COLO668 (cell line): Measurements from ENCODE around the gene PRKAR1B.
"Not testable (repeated sequence)": the region's sequence is repeated elsewhere in the genome, so short reads cannot be mapped to it uniquely, and the experiment has no call there.

Source experiments
- DNase-seq: peaks from one replicate; lab custom pipeline; 2025; ENCODE audit not compliant: unreplicated experiment; lab: John Stamatoyannopoulos, UW

The PRKAR1B gene

DNA sequence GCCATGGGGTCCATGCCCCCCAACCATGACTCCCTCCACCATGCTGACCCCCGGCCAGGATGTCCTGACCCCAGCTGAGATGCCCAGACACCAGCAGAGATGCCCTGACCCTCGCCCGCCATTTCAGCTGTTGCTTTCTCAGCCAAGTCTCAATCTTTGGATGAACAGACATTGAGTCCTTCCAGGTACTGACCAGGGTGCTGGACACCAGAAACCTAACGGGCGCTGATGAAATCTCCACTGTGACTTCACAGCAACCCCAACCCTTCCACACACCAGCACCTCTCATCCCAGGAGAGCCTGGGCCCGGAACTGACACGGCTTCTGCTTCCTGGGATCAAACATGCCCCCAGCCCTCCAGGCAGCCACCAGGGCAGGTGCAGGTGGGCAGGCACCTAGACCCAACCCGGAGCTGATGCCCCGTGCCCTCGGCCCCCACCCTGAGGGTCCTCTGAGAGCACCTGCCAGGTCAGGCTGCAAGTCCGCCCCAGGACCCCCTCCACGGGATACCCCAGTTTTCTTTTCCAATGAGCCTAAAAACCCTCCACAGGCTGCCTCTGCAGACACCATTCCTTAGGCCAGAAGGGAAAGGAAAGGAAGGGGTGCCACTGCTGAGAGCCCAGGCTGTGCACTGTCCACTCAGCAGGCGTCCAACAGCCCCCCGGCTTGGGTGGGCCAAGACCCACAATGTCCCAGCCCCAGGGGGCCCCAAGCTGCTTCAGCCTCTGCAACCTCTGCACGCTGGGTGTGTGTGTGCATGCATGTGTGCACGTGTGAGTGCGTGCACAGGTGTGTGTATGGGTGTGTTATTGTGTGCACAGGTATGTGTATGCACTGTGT lies 164.1 kb downstream of the PRKAR1B start:
- no peak for DNase-seq

DNA sequence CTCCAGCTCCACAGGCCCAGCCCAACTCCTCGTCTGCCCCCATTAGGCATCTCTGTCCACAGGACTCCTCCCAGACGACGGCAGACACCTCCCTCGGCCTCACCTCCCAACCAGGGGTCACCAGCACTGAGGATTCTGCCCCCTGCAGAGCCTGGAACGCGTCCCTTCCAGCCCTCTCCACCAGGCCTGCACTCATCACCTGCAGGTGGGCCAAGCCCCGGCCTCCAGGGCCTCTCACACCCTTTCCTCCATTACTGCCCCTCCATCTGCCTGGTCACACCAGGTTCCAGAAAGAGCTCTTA lies 164.8 kb downstream of the PRKAR1B start:
- no peak for DNase-seq

DNA sequence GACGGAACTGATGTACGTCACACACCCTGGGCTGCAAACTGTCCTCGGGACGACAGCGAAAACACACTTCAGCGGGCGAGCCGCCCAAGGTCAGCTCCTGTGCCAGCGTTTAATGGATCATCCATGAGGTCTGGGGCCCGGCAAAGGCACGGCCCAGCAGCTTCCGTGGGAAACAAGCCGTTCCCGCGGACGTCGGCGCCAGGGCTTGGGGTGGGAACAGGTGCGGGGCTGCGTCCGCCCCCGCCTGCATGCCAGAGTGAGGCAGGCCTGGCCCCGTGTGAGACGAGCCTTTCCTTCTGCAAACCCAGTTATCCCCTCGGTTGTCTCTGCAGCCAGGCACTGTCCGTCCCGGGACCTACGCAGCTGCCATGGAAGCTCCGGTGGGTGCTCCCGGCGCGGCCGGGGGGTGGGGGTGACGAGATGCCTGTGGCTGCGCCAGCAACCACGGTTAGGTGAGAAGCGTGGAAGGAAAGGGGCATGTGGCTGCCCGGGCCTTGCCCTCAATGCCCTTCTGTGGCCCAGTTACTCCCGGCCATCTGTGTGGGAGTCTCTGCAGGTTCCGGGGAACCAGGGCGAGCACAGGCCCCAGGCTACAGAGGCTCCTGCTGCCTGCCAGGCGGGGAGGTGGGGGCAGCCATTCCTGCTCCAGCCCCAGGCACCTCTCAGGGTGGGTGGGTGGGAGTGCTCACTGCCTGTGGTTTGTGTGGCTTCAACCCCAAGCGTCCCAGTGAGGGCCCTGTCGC lies 165.3 kb downstream of the PRKAR1B start:
- no peak for DNase-seq

DNA sequence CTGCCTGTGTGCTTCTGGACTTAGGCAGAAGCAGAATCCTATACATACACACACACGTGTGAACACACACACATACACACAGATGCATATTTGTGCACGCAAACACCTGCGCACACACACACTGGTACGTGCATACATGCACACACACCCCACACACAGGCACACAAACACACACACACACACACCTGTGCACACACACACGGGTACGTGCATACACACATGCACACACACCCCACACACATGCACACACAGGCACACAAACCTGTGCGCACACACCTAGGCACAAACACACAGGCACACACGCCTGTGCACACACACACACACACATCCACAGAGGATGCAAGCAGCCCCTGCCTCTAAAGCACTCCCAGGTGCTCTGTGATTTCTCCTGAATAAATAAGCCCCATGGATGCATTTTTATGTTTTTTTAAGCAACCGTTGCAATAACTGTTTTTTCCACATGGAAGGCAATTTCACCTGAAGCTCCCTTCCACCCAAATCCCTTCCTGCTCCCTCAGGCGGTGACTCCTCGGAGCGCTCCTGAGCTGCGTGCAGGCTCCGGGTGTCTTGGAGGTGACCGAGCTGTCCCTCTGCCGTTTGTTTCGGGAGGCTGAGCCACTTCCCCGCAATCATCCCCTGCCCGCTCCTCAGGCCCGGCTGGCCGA lies 166.0 kb downstream of the PRKAR1B start:
- DNase-seq = no peak

DNA sequence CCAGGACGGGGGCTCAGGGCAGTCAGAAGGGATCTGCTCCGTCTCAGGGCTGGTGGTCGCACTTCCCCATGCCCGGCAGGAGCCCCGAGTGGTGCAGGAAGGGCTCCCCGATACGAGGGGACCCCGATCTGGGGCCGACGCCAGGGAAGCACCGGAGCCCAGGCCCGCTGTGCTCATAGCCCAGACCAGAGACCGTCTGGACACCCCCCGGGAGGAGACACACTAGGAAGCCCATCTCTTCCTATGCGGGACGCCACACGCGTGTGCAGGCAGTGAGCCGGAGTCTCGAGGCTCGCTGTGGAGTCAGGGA lies 167.7 kb downstream of the PRKAR1B start:
- no peak for DNase-seq

DNA sequence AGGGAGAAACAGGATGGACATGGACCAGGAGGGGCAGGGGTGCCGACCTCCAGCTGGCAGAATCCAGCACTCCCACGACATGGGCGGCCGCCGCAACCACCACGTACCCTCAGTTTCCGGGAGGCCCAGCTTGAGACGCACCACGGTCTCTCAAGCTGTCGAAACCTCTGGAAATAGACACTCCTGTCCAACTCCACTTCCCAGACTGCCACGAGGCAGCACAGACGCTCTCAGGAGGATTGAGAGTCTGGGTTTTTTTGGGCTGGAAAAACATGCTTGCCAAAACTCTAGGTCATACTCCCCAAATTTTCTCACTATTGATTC lies 169.6 kb downstream of the PRKAR1B start:
- no peak for DNase-seq

DNA sequence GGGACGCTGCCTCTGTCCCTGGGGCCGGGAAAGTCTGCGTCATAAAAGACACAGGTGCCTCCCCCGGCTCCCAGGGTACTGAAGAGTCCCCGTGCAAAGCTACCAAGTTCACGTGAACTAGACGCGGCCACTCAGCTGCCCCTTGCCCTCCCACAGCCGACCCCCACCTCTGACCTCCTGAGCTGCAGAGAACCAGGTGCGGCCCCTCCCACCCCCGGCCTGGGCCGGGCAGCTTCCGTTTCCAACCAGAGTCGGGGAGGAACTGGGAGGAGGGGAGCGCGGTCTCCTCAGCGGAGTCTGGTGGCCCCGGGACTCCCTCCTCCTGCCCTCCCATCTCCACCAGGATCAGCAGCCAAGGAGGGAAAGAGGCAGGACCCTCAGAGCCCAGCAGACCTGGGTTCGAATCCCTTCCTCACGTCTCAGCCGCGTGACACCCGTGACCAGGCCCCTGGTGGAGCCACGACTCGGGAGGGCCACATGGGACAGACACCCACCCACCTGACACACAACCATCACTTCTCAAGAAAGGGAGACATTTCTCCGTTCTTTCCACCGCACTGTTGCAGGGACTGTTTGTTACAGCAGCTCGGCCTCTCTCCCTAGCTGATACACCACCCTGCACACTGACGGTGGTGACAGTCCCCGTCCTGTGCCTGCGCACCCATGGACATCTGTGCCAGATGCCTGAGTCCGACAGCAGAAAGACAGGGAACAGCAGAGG lies 170.1 kb downstream of the PRKAR1B start:
- no peak for DNase-seq

DNA sequence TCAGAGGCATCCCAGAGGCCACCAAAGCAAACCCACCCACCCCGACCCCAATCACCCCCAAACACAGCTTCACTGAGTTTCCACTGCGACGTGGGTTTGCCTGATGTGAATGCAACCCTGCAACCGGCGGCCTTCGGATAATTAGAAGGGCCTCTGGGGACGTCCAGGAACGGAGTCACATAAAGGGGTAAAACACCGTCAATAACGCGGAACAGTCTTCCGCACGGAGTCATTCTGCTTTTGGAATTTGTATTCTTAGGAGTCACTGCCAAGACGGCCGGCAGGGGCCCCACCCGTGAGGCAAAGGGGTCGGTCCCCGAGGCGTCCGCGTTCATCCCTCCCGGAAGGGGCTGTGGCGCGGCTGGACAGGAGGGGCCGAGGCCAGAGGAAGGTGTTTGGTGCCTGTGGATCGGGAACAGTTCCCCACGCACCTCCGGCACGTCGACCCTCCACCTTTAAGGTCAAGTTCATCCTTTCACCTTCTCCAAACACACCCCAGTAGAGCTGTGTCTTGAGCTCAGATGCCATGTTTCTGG lies 170.7 kb downstream of the PRKAR1B start:
- no peak for DNase-seq

DNA sequence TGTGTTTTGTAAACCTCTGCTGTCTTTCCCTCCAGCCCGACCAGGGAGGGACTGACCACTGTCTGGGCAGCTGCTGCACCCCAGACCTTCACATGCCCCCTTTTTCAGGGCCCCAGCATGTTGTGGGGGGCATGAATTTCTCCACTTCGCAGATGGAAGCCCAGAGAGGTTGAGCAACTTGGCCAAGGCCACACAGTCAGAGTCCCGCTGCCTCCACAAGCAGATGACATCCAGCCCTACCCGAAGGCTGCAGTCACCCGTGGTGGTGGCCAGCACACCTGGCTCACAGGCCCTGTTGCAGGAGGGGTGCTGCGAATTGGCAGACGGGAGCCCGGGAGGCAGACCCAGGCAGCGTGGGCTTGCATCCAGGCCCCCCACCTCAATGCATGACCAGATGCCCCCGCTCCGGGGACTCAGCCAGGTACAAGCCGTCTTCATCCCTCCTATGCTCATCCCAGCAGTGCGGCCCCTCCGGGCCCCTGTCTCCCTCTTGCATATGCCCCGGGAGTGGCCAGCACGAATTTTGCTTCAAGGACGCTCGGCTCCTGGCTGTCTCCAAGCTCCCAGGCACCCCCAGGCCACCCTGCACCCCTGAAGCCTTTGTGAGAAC lies 171.4 kb downstream of the PRKAR1B start:
- no peak for DNase-seq

DNA sequence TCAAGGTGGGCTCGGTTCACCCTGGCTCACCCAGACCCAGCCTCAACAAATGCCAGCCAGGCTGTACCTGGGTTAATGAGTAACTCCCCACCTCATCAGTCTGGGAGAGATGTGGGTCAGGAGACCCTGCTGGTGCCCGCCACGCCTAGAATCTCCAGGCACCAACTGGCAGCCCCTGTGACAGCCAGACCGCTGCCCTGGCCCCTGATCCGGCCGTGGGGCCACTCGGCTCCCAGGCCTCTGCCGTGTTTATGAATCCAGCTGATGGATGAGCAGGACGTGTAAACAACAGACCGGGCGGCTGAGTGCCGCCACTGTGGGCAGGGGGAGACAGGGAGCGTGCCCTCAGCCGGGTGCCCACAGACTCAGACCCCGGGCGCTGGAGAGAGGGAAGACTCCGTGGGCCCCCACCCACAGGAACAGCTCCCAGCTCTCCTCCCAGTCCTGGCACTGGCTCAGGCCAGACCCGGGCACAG lies 173.4 kb downstream of the PRKAR1B start:
- no peak for DNase-seq

DNA sequence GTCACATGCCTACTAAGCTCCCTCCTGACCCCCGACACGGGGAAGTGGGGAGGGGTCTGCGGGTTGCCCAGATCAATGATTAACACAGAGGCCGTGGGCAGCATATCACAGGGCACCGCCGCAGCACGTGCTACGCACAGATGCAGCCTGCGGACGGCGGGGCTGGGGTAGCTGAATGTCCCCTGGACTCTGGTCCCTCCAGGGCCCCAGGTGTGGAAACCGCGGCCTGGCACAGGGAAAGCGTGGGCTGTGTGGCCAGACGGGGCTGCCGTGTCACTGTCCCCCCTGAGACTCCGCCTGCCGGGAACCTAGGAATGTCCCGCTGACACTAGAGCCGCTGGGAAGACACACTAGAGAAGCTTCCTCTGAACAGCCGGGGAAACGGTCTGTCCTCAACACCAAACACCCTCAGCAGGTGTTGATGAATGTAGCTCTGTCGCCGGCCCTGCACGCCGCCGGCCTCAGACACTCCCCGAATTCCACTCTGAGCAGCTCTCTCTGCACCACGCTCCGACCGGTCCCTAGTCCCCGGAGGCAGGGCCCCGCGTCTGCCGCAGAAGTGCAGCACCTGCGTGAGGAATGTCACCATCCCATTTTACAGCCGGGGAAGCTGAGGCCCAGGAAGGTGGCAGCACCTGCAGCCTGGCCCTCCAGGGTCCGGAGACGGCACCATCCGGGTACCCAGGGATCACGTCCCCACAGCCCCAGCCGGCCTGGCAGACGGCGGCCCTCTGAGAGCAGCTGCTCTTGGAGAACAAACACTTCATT lies 174.0 kb downstream of the PRKAR1B start:
- peak; percentile 87 for DNase-seq

DNA sequence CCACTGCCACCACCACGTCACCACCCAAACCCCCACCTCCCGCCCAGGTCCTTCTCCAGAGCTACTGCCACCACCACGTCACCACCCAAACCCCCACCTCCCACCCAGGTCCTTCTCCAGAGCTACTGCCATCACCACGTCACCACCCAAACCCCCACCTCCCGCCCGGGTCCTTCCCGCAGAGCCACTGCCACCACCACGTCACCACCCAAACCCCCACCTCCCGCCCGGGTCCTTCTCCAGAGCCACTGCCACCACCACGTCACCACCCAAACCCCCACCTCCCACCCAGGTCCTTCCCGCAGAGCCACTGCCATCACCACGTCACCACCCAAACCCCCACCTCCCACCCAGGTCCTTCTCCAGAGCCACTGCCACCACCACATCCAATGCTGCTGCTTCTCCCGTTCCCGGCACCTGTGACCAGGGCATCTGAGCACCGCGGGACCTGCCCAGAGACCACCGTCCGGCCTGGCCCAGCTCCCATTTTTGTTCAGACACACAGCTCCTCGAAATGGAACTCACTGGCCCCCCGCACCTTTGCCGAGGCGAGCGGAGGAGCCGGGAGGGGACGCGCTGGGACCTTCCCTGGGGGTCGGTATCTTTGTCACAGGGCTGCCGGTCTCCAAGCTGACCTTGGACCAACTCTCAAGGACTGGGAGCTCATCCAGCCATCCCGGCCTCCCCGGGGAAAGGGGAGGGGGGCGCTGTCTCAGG lies 174.8 kb downstream of the PRKAR1B start:
- not testable (repeated sequence) for DNase-seq

DNA sequence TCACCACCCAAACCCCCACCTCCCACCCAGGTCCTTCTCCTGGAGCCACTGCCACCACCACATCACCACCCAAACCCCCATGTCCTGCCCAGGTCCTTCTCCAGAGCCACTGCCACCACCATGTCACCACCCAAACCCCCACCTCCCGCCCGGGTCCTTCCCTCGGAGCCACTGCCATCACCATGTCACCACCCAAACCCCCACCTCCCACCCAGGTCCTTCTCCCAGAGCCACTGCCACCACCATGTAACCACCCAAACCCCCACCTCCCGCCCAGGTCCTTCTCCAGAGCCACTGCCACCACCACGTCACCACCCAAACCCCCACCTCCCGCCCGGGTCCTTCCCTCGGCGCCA lies 175.5 kb downstream of the PRKAR1B start:
- not testable (repeated sequence) for DNase-seq

DNA sequence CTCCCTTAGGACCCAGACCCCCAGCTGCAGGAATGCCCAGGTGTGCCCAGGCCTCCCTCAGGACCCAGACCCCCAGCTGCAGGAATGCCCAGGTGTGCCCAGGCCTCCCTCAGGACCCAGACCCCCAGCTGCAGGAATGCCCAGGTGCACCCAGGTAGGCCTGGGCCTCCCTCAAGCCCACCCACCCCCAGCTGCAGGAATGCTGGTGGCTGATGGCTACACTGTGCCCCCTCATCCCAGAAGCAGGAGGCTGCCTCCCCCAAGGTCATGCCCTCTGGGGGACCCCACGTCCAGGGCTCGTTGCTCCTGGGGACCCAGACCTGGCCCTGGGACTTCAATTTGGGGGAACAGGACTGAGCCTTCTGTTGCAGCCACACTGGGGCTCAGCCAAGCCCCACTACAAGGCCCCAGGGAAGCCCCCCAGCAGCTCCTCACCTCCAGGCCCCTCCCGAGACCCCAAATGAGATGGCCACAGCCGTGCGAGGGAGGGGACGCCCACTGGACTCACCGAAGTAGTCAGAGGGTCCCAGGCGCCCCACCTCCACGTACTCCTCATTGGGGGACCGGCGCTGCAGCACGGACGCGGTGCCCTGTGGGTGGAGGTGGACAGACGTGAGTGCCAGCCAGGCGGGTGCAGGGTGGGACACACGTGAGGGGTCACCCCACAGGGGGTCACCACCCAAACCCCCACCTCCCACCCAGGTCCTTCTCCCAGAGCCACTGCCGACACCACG lies 176.0 kb downstream of the PRKAR1B start:
- no peak for DNase-seq

DNA sequence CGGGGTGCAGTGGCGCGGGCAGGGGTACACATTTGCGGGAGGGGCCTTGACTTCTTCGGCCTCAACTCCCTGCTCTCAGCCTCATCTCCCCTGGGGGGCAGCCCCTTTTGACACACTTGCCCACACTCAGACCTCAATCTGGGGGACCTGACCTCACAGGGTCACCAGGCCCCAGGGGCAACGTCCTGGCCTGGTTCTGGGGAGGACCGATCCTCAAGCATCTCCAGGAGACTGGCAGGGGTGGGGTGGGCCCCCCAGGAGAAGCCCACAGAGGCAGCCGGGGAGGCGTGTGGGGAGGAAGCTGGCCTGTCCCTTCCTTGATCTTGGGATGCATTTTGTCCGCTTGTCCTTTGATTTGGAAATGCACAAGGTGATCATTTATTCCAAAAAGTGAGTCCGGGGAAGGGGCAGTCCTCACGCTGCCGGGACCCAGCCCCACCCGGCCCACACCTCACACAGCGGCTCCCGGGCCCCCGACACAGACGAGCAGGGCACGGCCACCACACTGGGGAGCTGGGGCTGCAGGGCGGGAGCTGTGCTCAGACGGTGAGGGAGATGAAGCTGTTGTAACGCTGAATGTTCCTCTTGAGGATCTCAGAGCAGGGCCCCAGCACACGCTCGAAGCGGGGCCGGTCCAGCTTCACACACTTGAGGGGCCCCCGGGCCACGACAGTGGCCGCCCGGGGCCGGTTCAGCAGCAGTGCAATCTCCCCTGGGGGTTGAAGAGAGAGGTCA lies 177.0 kb downstream of the PRKAR1B start:
- no peak for DNase-seq

DNA sequence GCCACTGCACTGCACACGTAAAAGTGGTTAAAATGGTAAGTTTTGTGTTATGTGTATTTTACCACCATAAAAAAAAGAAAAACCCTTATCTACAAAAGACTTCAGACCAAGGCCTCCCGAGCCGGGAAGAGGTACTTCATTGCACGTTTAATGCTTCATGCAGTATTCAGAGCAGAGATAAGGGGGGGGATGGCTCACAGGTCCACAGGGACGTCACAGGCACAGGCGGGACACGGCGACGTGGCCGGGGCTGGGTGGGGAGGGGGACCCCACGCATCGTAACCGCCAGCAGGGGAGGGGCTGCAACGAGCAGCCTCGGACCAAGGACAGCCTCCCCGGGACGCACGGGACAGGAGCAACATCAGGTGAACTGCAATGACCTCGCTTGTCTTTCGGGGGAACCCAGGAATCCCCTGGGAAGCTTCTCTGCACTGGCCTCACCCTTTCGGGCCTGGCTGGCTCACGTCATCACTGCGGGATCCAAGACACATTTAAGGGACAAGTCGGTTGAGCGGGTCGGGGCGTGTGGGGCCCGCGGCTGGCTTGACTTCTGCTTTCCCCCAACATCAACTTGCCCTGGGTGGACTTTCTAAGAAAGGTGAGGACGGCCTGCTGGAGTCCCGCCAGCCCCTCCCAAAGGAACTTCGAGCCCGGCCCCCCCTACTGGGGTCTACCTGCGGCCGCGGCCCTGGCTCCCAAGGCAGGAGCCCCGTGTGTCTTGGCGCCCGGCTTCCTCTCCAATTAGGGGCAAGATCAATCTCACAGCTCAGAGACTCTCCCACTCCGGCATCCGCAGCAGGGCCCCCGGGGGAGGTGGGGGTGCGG lies 177.8 kb downstream of the PRKAR1B start:
- DNase-seq = no peak

DNA sequence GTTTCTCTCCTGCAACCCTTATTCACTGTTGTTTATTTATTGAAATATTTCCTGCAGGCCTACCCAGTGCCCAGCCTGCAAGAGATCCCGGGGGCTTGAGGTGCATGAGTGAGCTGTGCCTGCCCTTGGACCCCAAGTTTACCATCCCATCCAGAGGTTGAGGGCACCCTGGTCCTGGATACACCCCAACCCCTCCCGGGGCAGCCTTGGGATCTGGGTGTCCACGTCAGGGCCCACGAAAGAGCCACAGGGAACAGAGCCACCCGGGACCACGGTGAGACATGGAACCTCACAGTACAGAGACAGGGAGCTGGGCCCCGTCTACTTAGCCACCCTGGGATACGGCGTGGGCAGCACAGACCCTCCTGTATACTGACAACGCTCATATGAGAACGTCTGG lies 178.7 kb downstream of the PRKAR1B start:
- DNase-seq = no peak
